HG03175 (cell line): ENCODE measurements around the gene KSR2.

Experiments used
- ATAC-seq: cut with Tn5 transposase; IDR thresholded peaks from one replicate; pipeline ENCODE4 v1.9.1; 2021; ENCODE audit warnings: mild to moderate bottlenecking, moderate library complexity; ENCODE audit not compliant: unreplicated experiment

The KSR2 gene

GRCh38 chr12:117702741-117703140 lies 266.0 kb downstream of the KSR2 start:
- ATAC-seq, result no peak

- no peak for ATAC-seq
Observed at GRCh38 chr12:117699575-117699974, 269.2 kb downstream of the KSR2 start.

- no peak for ATAC-seq
Observed at GRCh38 chr12:117699118-117699517, 269.7 kb downstream of the KSR2 start.

- no peak for ATAC-seq
Observed at GRCh38 chr12:117695956-117696355, 272.8 kb downstream of the KSR2 start.

- ATAC-seq, result no peak
Observed at GRCh38 chr12:117692512-117692911, 276.3 kb downstream of the KSR2 start.

- ATAC-seq, result no peak
Observed at GRCh38 chr12:117689857-117690256, 278.9 kb downstream of the KSR2 start.

- ATAC-seq, result no peak
Observed at GRCh38 chr12:117688446-117688845, 280.3 kb downstream of the KSR2 start.

GRCh38 chr12:117686911-117687377 lies 281.8 kb downstream of the KSR2 start:
- ATAC-seq, result no peak

- no peak for ATAC-seq
Observed at GRCh38 chr12:117686210-117686609, 282.6 kb downstream of the KSR2 start.

- no peak for ATAC-seq
Observed at GRCh38 chr12:117685110-117685926, 283.5 kb downstream of the KSR2 start.

GRCh38 chr12:117684471-117684870 lies 284.3 kb downstream of the KSR2 start:
- ATAC-seq, result no peak

GRCh38 chr12:117680312-117680711 lies 288.5 kb downstream of the KSR2 start:
- no peak for ATAC-seq

- ATAC-seq, result no peak
Observed at GRCh38 chr12:117679776-117680175, 289.0 kb downstream of the KSR2 start.

GRCh38 chr12:117674763-117675162 lies 294.0 kb downstream of the KSR2 start:
- no peak for ATAC-seq

GRCh38 chr12:117674313-117674712 lies 294.5 kb downstream of the KSR2 start:
- no peak for ATAC-seq

- no peak for ATAC-seq
Observed at GRCh38 chr12:117671734-117672133, 297.1 kb downstream of the KSR2 start.

GRCh38 chr12:117664169-117664568 lies 304.6 kb downstream of the KSR2 start:
- no peak for ATAC-seq

GRCh38 chr12:117662620-117663395 lies 306.0 kb downstream of the KSR2 start:
- ATAC-seq, result no peak

GRCh38 chr12:117662220-117662619 lies 306.6 kb downstream of the KSR2 start:
- no peak for ATAC-seq

- ATAC-seq, result no peak
Observed at GRCh38 chr12:117661471-117661870, 307.3 kb downstream of the KSR2 start.

GRCh38 chr12:117660896-117661295 lies 307.9 kb downstream of the KSR2 start:
- no peak for ATAC-seq

- no peak for ATAC-seq
Observed at GRCh38 chr12:117658226-117658625, 310.6 kb downstream of the KSR2 start.
